Activated naive CD4-positive, alpha-beta T cell treated with Interleukin-2 at 50 U/mL for 16 hours (primary cell): ENCODE results near the gene RGS1.

ENCODE experiments used
- DNase-seq: peaks from one replicate; pipeline ENCODE4 v3.0.0-alpha.2; 2020

The RGS1 gene

DNA sequence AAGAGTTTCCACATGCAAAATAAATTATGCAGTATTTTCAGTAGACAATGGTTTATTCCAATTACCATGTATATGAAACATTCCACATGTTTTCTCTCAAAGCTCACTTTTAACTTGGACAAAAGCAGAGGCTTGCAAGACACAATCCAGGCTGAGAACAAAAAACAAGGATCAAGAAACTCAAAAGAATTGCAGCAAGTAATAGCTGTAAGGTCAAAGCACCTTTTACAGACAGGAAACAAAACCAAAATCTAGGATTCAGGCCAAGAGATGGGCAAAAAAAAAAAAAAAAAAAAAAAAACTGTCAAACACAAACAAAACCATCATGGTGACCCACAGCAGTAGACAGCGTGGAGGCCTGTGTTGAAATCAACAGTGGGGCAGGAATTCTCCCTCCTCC is 9.3 kb downstream of the RGS1 start:
- no peak for DNase-seq

DNA sequence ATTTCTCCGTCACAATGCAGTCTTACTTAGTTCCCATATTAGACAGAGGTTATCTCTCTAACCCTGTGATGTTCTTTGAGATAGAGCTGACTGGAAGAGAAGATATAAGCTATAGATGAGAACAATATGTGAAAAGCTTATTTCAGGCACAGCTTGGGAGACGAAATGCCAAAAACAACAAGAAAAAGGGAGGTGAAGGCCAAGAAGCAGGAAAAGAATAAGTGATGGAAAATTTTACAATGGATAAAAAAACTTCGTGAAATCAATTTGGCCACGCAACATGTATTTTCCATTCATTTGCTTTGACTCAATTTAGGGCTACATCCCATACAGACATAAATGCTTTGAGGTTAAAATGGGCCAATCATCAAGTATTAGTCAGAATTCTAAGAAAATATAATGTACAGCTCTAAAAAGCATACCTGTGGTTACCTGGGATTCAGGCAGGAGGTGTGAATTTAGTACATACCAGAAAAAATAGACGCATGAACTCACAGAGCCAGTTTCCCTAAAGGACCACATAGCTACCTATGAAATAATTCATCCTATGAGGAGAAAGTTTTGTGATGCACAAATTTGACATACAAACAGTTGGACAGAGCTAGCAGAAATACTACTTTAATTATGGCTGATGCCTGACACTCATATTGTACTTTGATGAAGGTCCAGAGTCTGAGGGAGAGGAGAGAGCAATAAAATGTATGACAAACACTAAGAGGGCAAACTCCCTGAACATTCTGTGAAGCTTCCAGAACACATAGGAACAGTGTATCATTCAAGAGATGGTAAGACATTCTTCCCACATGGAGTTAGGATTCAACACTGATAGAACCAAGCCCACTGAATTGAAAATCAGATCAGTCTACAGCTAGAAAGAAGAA is 12.1 kb downstream of the RGS1 start:
- no peak for DNase-seq

DNA sequence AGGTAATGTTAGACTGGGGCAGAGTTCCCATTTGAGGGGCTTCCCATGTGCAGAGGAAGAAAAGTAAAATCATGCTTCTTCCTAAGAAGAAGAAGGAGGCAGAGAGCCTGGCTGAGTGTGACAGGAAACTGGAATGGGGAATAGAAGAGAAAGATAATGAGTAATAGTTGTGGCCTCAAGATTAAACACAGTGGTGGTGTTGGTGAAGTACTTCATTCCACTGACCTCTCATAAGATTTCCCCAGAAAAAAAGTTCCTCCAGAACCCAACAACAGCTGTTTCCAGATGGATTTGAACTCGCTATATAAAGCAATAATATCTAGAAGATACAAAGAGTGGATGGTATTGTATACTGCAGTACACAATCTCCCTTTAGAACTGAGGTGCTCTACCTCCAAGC is 13.0 kb downstream of the RGS1 start:
- no peak for DNase-seq

DNA sequence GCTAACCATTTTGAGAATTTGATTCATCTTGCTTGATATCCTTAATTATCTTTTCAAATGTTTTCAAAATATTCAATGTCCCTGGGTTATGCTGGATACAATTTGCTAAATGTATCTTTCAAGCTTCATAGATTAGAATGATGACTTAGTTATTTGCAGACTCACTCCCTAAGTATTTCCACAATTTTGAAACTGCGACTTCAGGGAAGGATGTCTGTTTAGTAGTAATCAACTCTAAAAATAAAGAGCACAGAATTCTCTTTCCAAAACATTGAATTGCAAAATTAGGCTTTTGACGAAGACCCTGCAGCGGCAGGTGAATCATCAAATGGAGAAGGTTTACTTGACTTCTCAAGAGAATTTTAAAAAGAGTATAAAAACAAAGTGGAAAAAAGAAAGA is 14.2 kb downstream of the RGS1 start:
- DNase-seq = no peak

DNA sequence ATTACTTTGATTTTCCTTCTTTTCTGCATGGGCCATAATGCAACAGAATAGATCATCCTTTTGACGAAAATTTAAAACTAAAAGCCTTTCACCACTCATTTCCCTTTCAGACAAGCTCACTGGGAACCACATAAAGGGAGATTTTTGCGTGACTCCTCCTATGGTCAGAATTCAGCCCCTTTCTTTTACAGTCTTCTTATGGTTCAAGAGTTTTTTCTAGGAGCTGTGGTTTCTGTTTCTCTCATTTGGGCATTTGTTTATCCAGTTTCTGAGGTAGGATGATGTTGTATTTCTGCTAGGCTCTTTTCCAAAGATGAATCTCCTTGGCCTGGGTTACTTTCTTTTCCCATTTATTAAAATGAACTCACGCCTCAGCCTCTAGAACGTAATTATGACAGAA is 16.9 kb downstream of the RGS1 start:
- DNase-seq = no peak

DNA sequence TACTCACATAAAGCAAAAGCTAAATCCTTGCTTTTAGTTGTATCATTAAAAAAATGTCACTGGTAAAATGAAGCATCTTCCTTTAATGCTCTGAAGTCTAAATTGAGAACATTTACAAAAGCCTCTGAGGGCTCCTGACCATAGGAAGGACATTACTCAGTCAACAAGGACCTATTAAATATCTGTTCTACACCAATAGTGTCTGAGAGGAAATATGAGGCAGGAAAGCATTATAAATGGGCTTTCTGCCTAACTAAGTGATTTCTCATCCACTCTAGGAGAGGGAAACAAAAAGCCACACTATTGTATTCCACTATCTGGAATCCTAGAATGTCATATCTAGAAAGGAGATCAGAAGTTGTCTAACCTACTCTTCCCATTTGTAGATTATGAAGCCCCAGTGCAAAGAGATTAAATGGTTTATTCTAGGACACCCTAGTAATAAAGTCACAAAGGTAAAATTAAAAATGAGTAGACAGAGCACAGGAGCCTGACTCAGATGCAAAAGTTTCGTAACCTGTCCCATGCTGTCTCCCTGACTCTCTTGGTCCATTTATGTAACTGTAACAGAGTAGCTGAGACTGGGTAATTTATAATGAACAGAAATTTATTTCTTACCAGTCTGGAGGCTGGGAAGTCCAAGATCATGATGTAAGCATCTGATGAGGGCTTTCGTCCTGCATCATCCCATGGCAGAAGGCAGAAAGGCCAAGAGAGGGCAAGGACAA is 17.6 kb downstream of the RGS1 start:
- DNase-seq = no peak

DNA sequence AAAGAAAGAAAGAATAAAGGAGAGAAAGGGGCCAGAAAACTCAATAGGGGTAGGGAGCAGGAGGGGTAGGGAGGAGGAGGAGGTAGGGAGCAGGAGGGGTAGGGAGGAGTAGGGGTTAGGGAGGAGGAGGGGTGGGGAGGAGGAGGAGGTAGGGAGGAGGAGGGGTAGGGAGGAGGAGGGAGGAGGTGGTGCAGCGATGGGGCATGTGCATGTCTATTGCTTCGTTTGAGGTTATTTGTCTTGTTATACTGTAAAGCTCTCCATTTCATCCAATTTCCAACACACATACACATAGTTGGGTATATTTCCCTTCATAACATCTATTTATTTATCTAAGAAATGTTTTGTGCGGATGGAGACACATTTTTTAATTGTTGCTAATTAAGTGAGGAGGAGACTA is 19.7 kb downstream of the RGS1 start:
- no peak for DNase-seq

DNA sequence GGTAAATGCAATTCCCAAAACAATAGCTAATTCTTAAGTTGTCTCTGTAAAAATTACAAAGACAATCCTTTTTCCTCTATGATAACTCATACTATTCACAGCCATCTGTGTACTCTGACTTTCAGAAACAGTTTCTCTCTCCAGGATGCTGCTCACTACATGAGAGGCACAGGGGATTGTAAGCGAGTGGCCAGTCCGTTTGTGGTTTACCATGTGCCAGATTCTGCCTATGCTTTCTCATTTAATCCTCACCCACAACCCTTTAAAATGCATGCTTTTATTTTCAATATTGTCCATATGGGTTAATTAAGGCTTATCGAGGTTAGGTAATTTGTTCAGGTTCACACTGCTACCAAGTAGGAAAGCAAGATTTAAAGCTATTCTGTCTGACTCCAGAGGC is 23.0 kb downstream of the RGS1 start:
- DNase-seq = no peak

DNA sequence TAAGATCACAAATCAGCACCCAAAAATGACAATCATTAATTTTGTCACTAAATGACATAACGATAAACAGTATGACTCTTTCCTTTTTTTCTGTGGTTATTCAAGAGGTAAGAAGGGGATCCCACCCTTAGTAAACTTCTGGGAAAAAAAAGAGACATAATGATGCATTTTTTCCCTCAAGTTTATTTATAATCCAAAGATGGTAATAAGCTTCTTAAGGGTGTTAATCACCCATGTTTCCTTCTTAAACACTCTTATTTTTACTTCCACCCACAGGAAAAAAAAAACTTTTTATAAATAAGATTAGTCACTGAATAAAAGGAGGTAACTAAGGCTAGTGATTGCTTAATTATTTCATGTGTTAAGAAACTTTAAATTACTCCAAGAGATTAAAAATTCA is 24.7 kb downstream of the RGS1 start:
- no peak for DNase-seq

DNA sequence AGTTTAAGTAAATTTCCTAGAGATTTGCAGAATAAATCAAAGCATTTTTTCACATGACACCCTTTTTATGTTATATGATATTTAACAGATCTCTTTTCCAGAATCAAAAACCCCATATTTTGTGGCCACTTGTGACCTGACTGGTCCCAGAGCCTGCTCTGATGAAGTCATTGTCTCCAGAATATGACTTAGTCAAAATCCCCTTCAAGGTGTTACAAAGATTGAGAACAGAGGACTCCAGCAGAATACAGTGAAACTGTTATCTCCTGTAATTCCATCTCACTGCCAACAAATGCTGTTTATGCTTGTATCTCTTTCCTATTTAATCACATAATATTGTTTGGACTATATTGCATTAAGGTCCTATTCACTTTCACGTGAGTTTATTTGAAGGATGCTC is 25.6 kb downstream of the RGS1 start:
- no peak for DNase-seq

DNA sequence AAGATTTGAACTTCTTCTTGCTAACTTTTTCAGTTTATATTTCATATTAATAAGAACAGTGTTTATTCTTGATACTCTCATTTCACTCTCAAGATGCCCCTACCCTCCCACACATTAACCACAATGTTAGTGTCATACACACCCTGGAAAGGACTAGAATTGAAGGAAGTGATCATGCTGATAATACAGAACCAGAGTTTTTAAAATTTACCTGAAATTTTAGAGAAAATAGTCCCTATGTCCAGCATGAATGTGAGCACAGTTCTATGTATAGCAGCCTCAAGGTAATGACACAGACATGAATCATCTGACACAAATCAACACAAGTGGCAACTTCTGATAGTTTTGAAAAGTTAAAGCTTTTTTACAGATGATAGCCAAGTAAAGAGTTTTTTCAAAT is 26.0 kb downstream of the RGS1 start:
- no peak for DNase-seq

DNA sequence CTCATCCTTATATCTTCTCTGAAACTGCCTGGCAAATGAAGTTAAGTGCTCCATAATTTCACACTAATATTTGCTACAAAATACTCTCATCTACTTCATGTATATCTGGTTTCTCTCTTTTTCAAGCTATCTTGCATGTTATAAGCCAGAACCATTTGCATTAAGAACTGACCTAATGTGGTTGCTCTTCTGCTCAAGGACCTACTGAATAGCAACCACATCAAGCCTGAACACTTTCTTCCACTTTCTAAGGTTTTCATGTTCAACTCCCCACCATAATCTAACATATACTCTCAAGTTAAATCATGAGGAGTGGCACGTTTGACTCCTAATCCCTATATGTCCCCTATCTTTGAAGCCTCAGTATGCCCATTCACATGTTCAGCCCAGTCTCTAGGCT is 27.2 kb downstream of the RGS1 start:
- DNase-seq = no peak

DNA sequence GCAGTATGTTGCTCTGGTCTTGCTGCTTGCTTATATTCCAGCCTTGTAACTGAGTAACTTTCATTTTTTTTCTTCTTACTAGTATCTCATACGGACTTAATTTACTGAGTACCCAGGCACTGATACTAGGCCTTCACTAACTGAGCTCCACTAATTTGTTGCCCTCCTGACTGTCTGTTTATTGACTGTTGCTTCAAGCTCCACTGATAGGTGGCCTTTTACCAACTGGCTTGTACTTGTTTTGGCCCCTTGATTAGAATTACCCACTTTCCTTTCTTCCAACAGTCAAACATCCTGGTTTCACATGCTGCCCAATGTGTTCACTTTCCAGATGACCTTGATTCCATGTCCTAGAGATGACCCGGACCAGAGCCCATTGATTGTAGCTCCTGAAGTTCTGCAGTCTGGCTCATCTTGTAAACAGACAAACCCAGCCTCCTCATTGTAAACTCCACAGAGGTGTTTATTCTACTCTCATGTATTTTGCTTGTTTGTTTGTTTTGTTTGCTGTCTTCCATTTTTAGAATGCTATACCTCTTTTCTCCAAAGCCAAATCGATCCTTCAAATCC is 27.7 kb downstream of the RGS1 start:
- DNase-seq = no peak

DNA sequence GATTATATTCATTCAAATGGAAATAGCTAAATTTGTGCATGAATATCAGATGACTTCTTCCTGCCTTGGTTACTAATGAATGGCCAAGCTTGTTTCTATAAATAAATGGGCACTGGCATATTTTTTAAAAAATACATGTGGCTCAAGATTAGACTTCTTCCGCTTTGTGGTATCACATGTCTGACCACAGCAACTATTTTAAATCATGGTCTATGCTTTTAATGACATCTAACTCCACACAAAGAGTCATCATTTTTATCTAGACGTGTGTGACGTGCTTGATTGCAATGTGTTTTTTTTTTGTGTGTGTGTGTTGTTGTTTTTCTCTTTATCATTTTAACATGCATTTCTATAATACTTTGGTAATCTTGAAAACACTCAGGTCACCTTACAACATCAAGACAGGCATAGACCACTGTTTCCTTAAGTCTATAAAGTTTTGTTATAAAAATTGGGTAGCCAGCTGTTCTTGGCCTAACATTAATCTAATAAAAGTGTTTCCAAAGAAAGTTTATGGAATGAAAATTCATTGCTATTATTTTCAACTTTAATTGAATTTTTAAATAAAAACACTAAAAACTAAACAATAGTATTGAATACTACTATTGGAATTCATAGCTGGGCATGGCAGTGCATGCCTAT is 29.5 kb downstream of the RGS1 start:
- no peak for DNase-seq

DNA sequence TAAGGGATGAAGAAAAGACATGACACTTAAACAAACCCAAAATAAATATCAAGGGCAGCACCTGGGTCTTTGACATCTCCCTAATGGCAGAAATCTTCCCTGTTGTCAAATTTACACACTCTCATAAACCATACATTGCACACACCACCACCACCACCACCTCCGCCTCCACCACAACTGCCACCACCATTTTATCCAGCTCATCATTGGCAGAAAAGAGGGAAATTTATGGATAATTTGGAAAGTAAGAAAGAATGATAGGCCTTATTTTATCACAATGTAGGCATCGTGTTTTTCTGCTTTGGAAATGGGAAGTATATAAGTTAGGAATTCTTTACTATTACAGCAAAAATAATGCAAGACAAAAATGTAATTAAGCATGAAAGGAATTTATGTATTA is 33.1 kb downstream of the RGS1 start:
- DNase-seq = no peak

DNA sequence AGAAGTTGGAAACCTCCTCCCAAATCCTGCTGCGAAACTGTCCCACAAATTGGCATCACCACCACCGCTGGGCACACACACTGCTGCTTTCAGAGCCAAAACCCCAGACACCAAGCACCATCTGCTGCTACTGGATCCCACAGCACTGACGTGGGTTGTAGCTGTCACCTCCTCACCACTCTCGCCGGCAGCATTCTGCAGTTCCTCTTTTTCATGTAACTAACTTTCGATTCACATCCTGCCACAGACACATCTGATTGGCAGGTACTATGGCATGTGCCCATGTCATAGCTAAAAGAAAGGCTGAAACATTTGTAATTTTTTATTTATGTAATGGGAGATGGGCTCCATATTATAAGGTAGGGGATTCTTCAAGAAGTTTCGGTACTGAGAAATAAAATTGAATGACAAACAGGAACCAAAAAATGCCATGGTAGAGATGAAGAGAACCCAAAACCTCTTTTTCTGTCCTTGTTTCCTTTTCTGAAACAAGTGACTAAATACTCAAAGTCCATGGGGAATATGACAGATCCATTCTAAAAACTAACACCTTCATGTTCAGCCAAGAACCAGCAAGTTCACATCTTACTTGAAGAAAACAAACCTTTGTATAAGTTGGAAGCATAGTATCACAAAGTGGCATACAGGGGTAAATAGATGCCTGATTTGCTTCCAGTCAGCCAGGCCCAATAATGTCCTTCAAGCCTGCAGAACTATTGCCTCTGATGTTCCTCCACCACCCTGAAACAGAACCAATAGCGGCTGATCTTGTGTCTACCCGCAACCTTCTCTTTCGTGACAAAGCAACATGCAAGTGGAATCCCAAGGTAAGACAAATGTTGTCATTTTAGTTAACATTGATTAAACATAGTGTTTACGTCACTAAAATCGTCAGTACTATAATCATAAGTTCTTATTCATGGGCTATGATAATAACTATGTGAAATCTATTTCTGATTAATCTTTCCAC is 33.8 kb downstream of the RGS1 start:
- DNase-seq = peak; percentile 46

DNA sequence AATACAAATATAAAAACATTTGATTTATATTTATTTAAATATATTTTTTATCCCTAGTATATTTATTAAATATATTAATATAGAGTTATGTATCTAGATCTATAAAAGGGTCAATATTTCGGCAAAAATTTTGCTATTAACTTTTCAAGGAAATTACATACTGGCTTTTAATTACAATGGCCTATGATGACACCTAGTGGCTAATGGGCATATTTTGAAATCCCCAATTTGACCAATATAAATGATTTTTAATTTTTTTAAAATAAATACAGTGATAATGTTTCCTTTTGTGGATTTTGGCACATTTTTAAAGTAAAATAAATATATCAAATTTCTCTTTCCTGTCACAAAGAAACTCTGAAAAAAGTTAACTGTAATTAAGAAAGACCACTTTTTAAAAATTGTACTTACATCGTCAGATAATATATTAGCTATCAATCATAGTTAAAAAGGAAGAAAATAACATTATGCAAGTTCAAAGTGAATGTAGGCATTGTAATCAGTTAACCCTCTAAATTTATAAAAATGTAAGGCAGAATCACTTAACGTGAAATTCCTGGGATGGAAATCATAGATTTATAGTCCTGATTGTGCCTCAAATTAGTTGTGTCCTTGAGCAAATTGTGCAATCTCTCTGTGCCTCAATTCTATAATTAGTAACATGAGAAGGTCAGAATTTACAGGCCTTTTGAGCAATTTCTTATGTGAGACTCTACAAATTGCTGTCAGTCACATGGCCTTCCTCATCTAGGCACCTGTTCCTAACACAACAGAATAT is 34.7 kb downstream of the RGS1 start:
- DNase-seq = no peak

DNA sequence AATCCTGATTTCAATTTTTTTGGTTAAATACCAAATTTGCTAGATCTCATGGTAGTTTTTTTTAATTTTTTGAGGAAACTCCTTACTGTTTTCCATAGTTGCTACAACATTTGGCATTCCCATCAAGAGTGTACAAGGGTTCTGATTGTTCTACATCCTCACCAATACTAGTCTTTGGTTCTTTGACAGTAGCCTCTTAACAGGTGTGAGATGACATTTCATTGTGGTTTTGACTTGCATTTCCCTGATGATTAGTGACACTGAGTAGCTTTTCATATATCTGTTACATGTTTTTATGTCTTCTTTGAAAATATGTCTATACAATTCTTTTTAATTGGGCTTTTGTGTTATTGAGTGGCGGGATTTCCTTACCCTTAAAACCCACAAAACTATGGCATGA is 39.5 kb downstream of the RGS1 start:
- DNase-seq = no peak

DNA sequence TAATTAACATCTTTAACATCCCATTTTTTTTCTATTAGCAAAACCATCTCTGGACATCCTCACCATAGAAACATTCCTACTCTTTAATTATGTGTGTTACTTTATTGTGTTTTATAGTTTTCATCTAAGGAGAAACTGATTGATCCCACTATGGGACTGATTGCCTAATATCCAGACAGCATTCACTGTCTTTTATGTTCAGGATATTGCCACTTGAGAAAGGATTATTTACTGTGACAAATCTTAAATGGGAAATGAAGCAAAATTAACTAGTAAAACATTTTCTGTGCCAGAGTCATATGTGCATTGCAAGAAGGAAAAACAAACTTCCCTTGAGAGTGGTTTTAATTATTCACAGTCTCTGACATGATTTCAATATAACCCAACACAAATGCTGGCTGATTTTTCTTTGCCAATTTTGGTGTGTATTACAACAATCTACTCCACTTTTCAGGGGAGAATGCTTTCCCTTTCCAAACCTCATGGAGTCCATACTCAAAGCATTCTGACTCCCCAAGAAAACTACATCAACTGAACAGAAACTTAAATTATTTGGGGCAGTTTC is 44.6 kb downstream of the RGS1 start:
- no peak for DNase-seq

DNA sequence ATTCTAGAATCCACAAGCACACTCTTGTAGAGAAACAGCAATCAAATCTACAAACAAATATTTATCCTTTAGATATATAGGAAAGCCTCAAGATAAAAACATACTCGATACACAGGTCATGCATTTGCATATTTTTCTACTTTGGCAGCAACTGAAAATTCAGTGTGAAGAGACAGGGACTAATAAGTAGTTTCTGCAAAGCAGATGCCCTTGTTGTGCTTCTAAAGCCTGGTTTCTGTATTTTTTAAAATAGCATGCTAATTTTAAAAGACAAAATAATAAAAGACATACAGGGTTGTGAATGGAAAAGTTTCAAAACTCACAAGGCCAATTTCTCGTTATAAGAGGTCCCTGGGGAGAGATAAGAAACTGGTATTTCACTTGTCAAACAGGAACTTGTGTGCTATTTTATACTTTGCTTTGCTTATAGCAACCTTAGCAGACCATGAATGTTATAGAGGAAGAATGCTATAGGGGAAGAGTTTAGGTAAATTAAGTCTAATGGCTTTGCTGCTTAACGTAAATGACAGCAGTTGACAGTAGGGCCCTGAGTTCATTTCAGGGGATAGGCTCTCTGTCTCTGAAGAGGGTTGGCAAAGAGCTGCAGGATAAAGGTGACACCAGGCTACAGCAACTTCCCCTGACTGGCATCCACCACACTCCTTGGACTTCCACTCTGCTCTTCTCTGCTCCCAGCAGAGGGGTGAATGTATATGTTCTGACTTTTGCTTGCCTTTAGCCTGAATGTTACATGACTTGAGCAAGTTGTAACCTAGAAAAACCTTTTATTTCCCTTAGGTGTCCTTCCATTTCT is 51.0 kb downstream of the RGS1 start:
- no peak for DNase-seq
